ENCODE data around the gene LILRA1.

DNA sequence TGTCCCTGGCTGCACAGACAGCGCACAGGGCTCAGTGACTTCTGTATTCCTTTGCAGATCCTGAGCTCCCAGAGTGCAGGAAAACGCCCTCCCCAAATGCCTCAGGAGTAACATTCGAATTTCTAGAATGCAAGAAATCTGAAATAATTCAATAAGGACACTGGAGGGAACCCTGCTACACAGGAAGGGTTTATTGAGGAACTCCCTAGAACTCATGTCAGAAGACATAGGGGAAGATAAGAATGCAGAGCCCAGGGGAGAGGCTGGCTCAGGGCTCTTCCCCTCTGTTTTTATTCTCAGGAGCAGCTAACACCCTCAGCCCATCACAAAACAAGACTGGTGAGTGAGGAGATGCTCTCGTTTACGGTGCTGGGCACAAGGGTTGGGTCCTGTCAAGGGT lies 6.8 kb downstream of the LILRA1 start:
- TF ChIP-seq, protein P1, sequence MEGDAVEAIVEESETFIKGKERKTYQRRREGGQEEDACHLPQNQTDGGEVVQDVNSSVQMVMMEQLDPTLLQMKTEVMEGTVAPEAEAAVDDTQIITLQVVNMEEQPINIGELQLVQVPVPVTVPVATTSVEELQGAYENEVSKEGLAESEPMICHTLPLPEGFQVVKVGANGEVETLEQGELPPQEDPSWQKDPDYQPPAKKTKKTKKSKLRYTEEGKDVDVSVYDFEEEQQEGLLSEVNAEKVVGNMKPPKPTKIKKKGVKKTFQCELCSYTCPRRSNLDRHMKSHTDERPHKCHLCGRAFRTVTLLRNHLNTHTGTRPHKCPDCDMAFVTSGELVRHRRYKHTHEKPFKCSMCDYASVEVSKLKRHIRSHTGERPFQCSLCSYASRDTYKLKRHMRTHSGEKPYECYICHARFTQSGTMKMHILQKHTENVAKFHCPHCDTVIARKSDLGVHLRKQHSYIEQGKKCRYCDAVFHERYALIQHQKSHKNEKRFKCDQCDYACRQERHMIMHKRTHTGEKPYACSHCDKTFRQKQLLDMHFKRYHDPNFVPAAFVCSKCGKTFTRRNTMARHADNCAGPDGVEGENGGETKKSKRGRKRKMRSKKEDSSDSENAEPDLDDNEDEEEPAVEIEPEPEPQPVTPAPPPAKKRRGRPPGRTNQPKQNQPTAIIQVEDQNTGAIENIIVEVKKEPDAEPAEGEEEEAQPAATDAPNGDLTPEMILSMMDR (IDR thresholded peaks at IDR 0.05; ENCODE audit: low read length): no peak
- TF ChIP-seq EZH2 (IDR thresholded peaks at IDR 0.05; ENCODE audit: borderline replicate concordance, low read length): no peak
